ENCODE measurements around the gene BTNL8. TPM values are rescaled to one million over a fixed set of nuclear protein-coding genes. Genes with fewer than 3 reads are reported as not detected.

BTNL8 gene
- total RNA-seq, 1 donor from 2014 or later = not detected

GRCh38 chr5:180920710-180921109, 21.8 kb downstream of the BTNL8 start:
- no peak for DNase-seq (ENCODE audit: low spot score in 2 of 2)
- Histone ChIP-seq H3K4me3 (no peak overlapping the region), H3K9me3 (peaks cover 0 to 9% of the 10 kb centered on the region in 2 donors), H3K27me3 (no peaks in the 10 kb centered on the region), H3K27ac (no peak overlapping the region), H3K4me1 (no peaks in the 10 kb centered on the region), H3K36me3 (no peaks in the 10 kb centered on the region)
- intact Hi-C loops (cut with DNase I) = no loop called here
- no peak for TF ChIP-seq CTCF (IDR thresholded peaks at IDR 0.05)

- no peak for TF ChIP-seq CTCF (IDR thresholded peaks at IDR 0.05)
- Histone ChIP-seq H3K27ac (no peak overlapping the region), H3K27me3 (no peaks in the 10 kb centered on the region), H3K36me3 (no peaks in the 10 kb centered on the region), H3K4me3 (no peak overlapping the region), H3K9me3 (peaks cover 0 to 9% of the 10 kb centered on the region in 2 donors), H3K4me1 (no peaks in the 10 kb centered on the region)
- intact Hi-C loops (cut with DNase I) = no loop called here
- DNase-seq (ENCODE audit: low spot score in 2 of 2) = no peak
These were observed 24.0 kb downstream of the BTNL8 start for GRCh38 chr5:180922932-180923331.

- Histone ChIP-seq H3K4me3 (no peak overlapping the region), H3K9me3 (peaks cover 0 to 11% of the 10 kb centered on the region in 2 donors), H3K27ac (no peak overlapping the region), H3K4me1 (no peaks in the 10 kb centered on the region), H3K27me3 (no peaks in the 10 kb centered on the region), H3K36me3 (no peaks in the 10 kb centered on the region)
- no peak for TF ChIP-seq CTCF (IDR thresholded peaks at IDR 0.05)
- DNase-seq (ENCODE audit: low spot score in 2 of 2) = no peak
- intact Hi-C loops (cut with DNase I) = no loop called here
These were observed 33.7 kb downstream of the BTNL8 start for GRCh38 chr5:180932660-180933059.

- peaks cover 8 to 12% of the 10 kb centered on the region in 2 donors for H3K9me3 ChIP-seq
- H3K27ac ChIP-seq = no peak overlapping the region
- H3K4me1 ChIP-seq = no peaks in the 10 kb centered on the region
- no peak overlapping the region for H3K4me3 ChIP-seq
- H3K27me3 ChIP-seq = no peaks in the 10 kb centered on the region
- intact Hi-C loops (cut with DNase I) = no loop called here
- DNase-seq (ENCODE audit: low spot score in 2 of 2) = no peak
- no peaks in the 10 kb centered on the region for H3K36me3 ChIP-seq
- TF ChIP-seq CTCF (IDR thresholded peaks at IDR 0.05) = no peak
These were observed 36.2 kb downstream of the BTNL8 start for GRCh38 chr5:180935203-180935602.

GRCh38 chr5:180938294-180938693, 39.3 kb downstream of the BTNL8 start:
- Histone ChIP-seq H3K36me3 (no peaks in the 10 kb centered on the region), H3K27me3 (no peaks in the 10 kb centered on the region), H3K4me3 (no peak overlapping the region), H3K27ac (no peak overlapping the region), H3K4me1 (no peaks in the 10 kb centered on the region), H3K9me3 (peaks cover 8 to 12% of the 10 kb centered on the region in 2 donors)
- intact Hi-C loops (cut with DNase I) = no loop called here
- TF ChIP-seq CTCF (IDR thresholded peaks at IDR 0.05) = no peak
- DNase-seq (ENCODE audit: low spot score in 2 of 2) = no peak

- no peaks in the 10 kb centered on the region for H3K36me3 ChIP-seq
- intact Hi-C loops (cut with DNase I) = no loop called here
- no peak for TF ChIP-seq CTCF (IDR thresholded peaks at IDR 0.05)
- no peak overlapping the region for H3K27ac ChIP-seq
- no peaks in the 10 kb centered on the region for H3K27me3 ChIP-seq
- no peaks in the 10 kb centered on the region for H3K4me1 ChIP-seq
- DNase-seq (ENCODE audit: low spot score in 2 of 2) = no peak
- H3K9me3 ChIP-seq = no peaks in the 10 kb centered on the region
- no peak overlapping the region for H3K4me3 ChIP-seq
These were observed 51.5 kb downstream of the BTNL8 start for GRCh38 chr5:180950291-180950949.

Data from ascending aorta (tissue), 2 donors.